ENCODE data around the gene CPEB4. TPM values are rescaled to one million over a fixed set of nuclear protein-coding genes. Genes with fewer than 3 reads are reported as not detected.

The CPEB4 gene
- total RNA-seq, 1 experiment from 2014 or later = 27.7 TPM

DNA sequence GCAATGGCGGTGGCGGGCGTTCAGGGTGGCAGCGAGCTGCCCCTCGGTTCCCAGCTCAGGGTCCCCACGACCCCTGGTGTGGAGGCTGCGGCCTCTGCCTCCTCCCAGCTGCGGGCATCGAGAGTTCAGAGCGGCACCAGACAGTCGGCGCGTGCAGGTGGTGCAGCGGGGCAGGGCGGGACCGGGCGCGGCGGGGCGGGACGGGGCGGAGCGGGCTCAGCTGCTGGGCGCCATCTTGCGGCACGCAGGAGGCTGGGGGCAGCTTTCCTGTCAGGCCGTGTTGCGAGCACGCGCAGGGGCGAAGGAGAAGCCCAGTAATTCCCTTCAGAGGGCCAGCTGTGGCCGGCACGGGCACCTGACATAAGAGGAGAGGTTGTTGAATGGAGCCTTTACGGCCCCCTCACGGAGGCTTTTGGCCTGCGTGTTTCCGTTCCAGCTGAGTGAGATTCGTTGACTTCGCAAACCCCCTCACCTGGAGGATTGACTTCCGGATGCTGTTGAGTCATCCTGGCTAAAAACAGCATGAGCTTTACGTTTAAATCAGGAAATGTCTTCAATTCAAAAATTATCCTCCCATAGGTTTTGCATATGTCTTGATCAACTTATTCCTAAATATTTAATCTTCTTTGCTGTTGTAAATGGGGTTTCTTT, 101.4 kb downstream of the CPEB4 start:
- Histone ChIP-seq H3K27me3 (ENCODE audit: control insufficient read depth, insufficient read depth, low read length) (no peaks in the 10 kb centered on the region), H3K4me3 (ENCODE audit: low read depth in 2 of 2, low read length in 2 of 2) (no peak overlapping the region), H3K4me1 (ENCODE audit: control insufficient read depth, insufficient read depth, low read length) (no peaks in the 10 kb centered on the region), H3K9me3 (ENCODE audit: control insufficient read depth, insufficient read depth, low read depth, low read length) (no peaks in the 10 kb centered on the region), H3K27ac (ENCODE audit: low read length) (no peak overlapping the region), H3K36me3 (ENCODE audit: control insufficient read depth, insufficient read depth, low read length) (no peaks in the 10 kb centered on the region)
- POLR2A ChIA-PET = no interaction called here
- no TSS peak for BruUV-seq (replicated peaks)
- TF ChIP-seq TCF7L2 (IDR thresholded peaks at IDR 0.05; ENCODE audit: low read depth, low read length) = no peak
- TF ChIP-seq, protein P1, sequence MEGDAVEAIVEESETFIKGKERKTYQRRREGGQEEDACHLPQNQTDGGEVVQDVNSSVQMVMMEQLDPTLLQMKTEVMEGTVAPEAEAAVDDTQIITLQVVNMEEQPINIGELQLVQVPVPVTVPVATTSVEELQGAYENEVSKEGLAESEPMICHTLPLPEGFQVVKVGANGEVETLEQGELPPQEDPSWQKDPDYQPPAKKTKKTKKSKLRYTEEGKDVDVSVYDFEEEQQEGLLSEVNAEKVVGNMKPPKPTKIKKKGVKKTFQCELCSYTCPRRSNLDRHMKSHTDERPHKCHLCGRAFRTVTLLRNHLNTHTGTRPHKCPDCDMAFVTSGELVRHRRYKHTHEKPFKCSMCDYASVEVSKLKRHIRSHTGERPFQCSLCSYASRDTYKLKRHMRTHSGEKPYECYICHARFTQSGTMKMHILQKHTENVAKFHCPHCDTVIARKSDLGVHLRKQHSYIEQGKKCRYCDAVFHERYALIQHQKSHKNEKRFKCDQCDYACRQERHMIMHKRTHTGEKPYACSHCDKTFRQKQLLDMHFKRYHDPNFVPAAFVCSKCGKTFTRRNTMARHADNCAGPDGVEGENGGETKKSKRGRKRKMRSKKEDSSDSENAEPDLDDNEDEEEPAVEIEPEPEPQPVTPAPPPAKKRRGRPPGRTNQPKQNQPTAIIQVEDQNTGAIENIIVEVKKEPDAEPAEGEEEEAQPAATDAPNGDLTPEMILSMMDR (IDR thresholded peaks at IDR 0.05) = no peak
- TF ChIP-seq, protein P2, sequence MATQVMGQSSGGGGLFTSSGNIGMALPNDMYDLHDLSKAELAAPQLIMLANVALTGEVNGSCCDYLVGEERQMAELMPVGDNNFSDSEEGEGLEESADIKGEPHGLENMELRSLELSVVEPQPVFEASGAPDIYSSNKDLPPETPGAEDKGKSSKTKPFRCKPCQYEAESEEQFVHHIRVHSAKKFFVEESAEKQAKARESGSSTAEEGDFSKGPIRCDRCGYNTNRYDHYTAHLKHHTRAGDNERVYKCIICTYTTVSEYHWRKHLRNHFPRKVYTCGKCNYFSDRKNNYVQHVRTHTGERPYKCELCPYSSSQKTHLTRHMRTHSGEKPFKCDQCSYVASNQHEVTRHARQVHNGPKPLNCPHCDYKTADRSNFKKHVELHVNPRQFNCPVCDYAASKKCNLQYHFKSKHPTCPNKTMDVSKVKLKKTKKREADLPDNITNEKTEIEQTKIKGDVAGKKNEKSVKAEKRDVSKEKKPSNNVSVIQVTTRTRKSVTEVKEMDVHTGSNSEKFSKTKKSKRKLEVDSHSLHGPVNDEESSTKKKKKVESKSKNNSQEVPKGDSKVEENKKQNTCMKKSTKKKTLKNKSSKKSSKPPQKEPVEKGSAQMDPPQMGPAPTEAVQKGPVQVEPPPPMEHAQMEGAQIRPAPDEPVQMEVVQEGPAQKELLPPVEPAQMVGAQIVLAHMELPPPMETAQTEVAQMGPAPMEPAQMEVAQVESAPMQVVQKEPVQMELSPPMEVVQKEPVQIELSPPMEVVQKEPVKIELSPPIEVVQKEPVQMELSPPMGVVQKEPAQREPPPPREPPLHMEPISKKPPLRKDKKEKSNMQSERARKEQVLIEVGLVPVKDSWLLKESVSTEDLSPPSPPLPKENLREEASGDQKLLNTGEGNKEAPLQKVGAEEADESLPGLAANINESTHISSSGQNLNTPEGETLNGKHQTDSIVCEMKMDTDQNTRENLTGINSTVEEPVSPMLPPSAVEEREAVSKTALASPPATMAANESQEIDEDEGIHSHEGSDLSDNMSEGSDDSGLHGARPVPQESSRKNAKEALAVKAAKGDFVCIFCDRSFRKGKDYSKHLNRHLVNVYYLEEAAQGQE (IDR thresholded peaks at IDR 0.05; ENCODE audit: insufficient read depth in 1 of 2, low read depth in 2 of 2, low read length in 1 of 2) = no peak
- no peak for TF ChIP-seq SIN3A (IDR thresholded peaks at IDR 0.05; ENCODE audit: borderline replicate concordance, insufficient read depth, low read depth, low read length)
- TF ChIP-seq POLR2AphosphoS5 (IDR thresholded peaks at IDR 0.05; ENCODE audit: low read depth, low read length) = no peak
- ATAC-seq (no peak), DNase-seq (ENCODE audit: low read depth, low spot score) (no peak)
- CTCF ChIA-PET = no interaction called here
- intact Hi-C loops (cut with micrococcal nuclease; ENCODE audit: unreplicated experiment) (no loop called here), in situ Hi-C loops (cut with HindIII; ENCODE audit: low pct_unique_long_range_greater_than_20kb, low sequenced_read_pairs) (no loop called here)

DNA sequence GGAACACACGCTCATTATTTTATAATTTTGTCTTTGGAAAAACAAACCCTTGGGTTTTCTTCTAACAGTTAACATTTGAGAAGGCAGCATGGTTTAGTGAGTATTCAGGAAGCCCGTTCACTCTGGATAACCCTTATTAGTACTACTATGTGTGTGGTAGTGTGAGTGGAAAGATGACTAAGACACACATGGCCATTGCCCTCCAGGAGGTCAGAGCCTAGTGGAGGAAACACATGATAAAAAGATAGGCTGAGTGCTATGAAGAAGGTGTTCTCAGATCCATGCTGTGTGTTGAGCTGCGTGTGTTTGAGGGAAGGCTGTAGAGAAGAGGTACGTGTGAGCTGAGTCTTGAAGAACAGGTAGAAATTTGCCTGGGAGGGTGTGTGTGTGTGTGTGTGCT, 109.2 kb downstream of the CPEB4 start:
- Histone ChIP-seq H3K27me3 (ENCODE audit: control insufficient read depth, insufficient read depth, low read length) (peaks cover 33% of the 10 kb centered on the region; the same call in 1 of the 2 replicates), H3K9me3 (ENCODE audit: control insufficient read depth, insufficient read depth, low read depth, low read length) (no peaks in the 10 kb centered on the region), H3K4me3 (ENCODE audit: low read depth in 2 of 2, low read length in 2 of 2) (no peak overlapping the region), H3K4me1 (ENCODE audit: control insufficient read depth, insufficient read depth, low read length) (no peaks in the 10 kb centered on the region), H3K36me3 (ENCODE audit: control insufficient read depth, insufficient read depth, low read length) (no peaks in the 10 kb centered on the region), H3K27ac (ENCODE audit: low read length) (no peak overlapping the region)
- ChIA-PET CTCF (no interaction called here), POLR2A (interaction anchor here (0.6 kb wide), 1 partner anchor 280 kb away, joined by 3 read pairs; no protein-coding TSS in a partner anchor)
- in situ Hi-C loops (cut with HindIII; ENCODE audit: low pct_unique_long_range_greater_than_20kb, low sequenced_read_pairs) (no loop called here), intact Hi-C loops (cut with micrococcal nuclease; ENCODE audit: unreplicated experiment) (no loop called here)
- BruUV-seq (replicated peaks) = no TSS peak
- ATAC-seq = no peak
- no peak for TF ChIP-seq TCF7L2 (IDR thresholded peaks at IDR 0.05; ENCODE audit: low read depth, low read length)
- no peak for TF ChIP-seq SIN3A (IDR thresholded peaks at IDR 0.05; ENCODE audit: borderline replicate concordance, insufficient read depth, low read depth, low read length)
- TF ChIP-seq, protein P1 (IDR thresholded peaks at IDR 0.05) = no peak
- TF ChIP-seq, protein P2 (IDR thresholded peaks at IDR 0.05; ENCODE audit: insufficient read depth in 1 of 2, low read depth in 2 of 2, low read length in 1 of 2) = no peak
- TF ChIP-seq POLR2AphosphoS5 (IDR thresholded peaks at IDR 0.05; ENCODE audit: low read depth, low read length) = no peak
- DNase-seq (ENCODE audit: low read depth, low spot score) = no peak

All from Panc1 (cell line).